Loucy (cell line): ENCODE data around the gene KRT80.

Experiments
- CTCF ChIP-seq: fragments of 200-600 bp; sonication (generic); conservative IDR thresholded peaks from 2 replicates; pipeline ENCODE4 v1.5.1; 2014; ENCODE audit warnings: mild to moderate bottlenecking, antibody characterized with exemption, low read length
- EZH2phosphoT487 ChIP-seq: fragments of 200-600 bp; IDR thresholded peaks from 2 replicates; pipeline ENCODE4 v1.6.1; 2018; ENCODE audit warnings: antibody characterized with exemption, mild to moderate bottlenecking, moderate library complexity, borderline replicate concordance

GRCh38 chr12:52195065-52195730 is 3.4 kb upstream of the KRT80 start:
- TF ChIP-seq CTCF (no peak), EZH2phosphoT487 (no peak)
